A549 (cell line): ENCODE data around the gene PDHB. TPM values are rescaled to one million over a fixed set of nuclear protein-coding genes. Genes with fewer than 3 reads are reported as not detected.

Source experiments
- ATAC-seq, 2 experiments: fragments of 200-7000 bp in 1 of 2; fragments of >200 bp in 1 of 2; cut with Nextera tagmentation in 1 of 2; cut with Tn5 transposase in 1 of 2; 3 replicates each; pipeline versions ENCODE4 v1.8.0 to v1.9.1; 2018 to 2020; ENCODE audit warnings: mild to moderate bottlenecking in 1 of 2, moderate library complexity in 1 of 2
- CTCF ChIA-PET: fragments of 300-600 bp; sonication (Branson Sonifier 250); formaldehyde crosslinking; extraction: SDS; loops from one replicate; lab custom pipeline; 2021; ENCODE audit warnings: antibody characterized with exemption, inconsistent platforms; lab: Yijun Ruan, JAX
- POLR2A ChIA-PET: fragments of 350-600 bp; formaldehyde crosslinking; extraction: SDS; loops from one replicate; lab custom pipeline; 2021; ENCODE audit warnings: antibody characterized with exemption, inconsistent platforms; lab: Yijun Ruan, JAX
- DNase-seq, 2 experiments: peaks; one replicate each; pipeline versions ENCODE4 v3.0.0 to v3.0.0-alpha.2; 2011 to 2016; ENCODE audit warnings: low read depth in 1 of 2, low spot score in 1 of 2
- FAIRE-seq: peaks from 2 replicates; lab custom pipeline; 2011; peaks lifted over from hg19 to GRCh38; lab: Jason Lieb, UNC
- H3K27ac ChIP-seq, 2 experiments: fragments of >200 bp; sonication (Bioruptor Twin); formaldehyde crosslinking; 3 replicates each; pipeline ENCODE4 v1.5.1; 2016 to 2017
- H3K4me1 ChIP-seq: fragments of >200 bp; sonication (Bioruptor Twin); formaldehyde crosslinking; 3 replicates; pipeline ENCODE4 v1.6.1; 2016
- H3K4me2 ChIP-seq: fragments of >200 bp; sonication (Bioruptor Twin); formaldehyde crosslinking; 3 replicates; pipeline ENCODE4 v1.6.1; 2016
- H3K4me3 ChIP-seq: fragments of >200 bp; sonication (Bioruptor Twin); formaldehyde crosslinking; 3 replicates; pipeline ENCODE4 v1.5.1; 2016
- H3K9me3 ChIP-seq: fragments of >200 bp; sonication (Bioruptor Twin); formaldehyde crosslinking; 3 replicates; pipeline ENCODE4 v1.6.1; 2016
- BCL3 ChIP-seq: fragments of >200 bp; sonication (Bioruptor Twin); formaldehyde crosslinking; IDR thresholded peaks from 3 replicates; pipeline ENCODE4 v1.6.1; 2016
- CHD2 ChIP-seq: fragments of 150-350 bp; IDR thresholded peaks from 2 replicates; pipeline ENCODE4 v1.6.1; 2014; ENCODE audit warnings: low read length; ENCODE audit not compliant: partially characterized antibody
- CTCF ChIP-seq: fragments of >200 bp; sonication (Bioruptor Twin); formaldehyde crosslinking; IDR thresholded peaks from 3 replicates; pipeline ENCODE4 v1.5.1; 2016
- EHMT2 ChIP-seq: fragments of 200-600 bp; sonication (generic); IDR thresholded peaks from 2 replicates; pipeline ENCODE4 v1.6.1; 2016; ENCODE audit warnings: antibody characterized with exemption, low read depth, mild to moderate bottlenecking, moderate library complexity
- ESRRA ChIP-seq: fragments of 150-350 bp; IDR thresholded peaks from 2 replicates; pipeline ENCODE4 v1.6.1; 2014; ENCODE audit warnings: mild to moderate bottlenecking, low read length, borderline replicate concordance
- HES2 ChIP-seq: fragments of >200 bp; sonication (Bioruptor Twin); formaldehyde crosslinking; IDR thresholded peaks from 2 replicates; pipeline ENCODE4 v1.6.1; 2016
- HOXA7 ChIP-seq: fragments of 250-450 bp; sonication (Bioruptor Pico); IDR thresholded peaks from 2 replicates; pipeline ENCODE4 v1.5.0; 2020; ENCODE audit warnings: mild to moderate bottlenecking, moderate library complexity
- JUN ChIP-seq, 2 experiments: fragments of >200 bp; sonication (Bioruptor Twin); formaldehyde crosslinking; IDR thresholded peaks; 2 replicates in 1 of 2; 3 replicates in 1 of 2; pipeline ENCODE4 v1.6.1; 2016 to 2017
- JUNB ChIP-seq: fragments of >200 bp; sonication (Bioruptor Twin); formaldehyde crosslinking; IDR thresholded peaks from 2 replicates; pipeline ENCODE4 v1.6.1; 2016
- MAFK ChIP-seq: fragments of 450-650 bp; IDR thresholded peaks from 2 replicates; pipeline ENCODE4 v1.6.1; 2014; ENCODE audit not compliant: partially characterized antibody
- MAZ ChIP-seq: fragments of 150-350 bp; IDR thresholded peaks from 2 replicates; pipeline ENCODE4 v1.6.1; 2014; ENCODE audit warnings: antibody characterized with exemption, low read depth, low read length, borderline replicate concordance
- POLR2A ChIP-seq: IDR thresholded peaks from 2 replicates; pipeline ENCODE4 v1.6.1; 2012; ENCODE audit warnings: mild to moderate bottlenecking, low read length
- RAD21 ChIP-seq, 2 experiments: fragments of >200 bp in 1 of 2; sonication (Bioruptor Twin) in 1 of 2; formaldehyde crosslinking in 1 of 2; IDR thresholded peaks in 1 of 2; conservative IDR thresholded peaks in 1 of 2; 2 replicates in 1 of 2; 3 replicates in 1 of 2; pipeline ENCODE4 v1.6.1; 2012 to 2018; ENCODE audit warnings: inconsistent platforms in 1 of 2
- RARB ChIP-seq: fragments of 250-450 bp; sonication (Bioruptor Pico); IDR thresholded peaks from 2 replicates; pipeline ENCODE4 v1.8.0; 2021; ENCODE audit warnings: mild to moderate bottlenecking, moderate library complexity
- RFX5 ChIP-seq: fragments of 450-650 bp; IDR thresholded peaks from 2 replicates; pipeline ENCODE4 v1.7.1; 2014; ENCODE audit warnings: antibody characterized with exemption, mild to moderate bottlenecking, moderate library complexity
- SMC3 ChIP-seq: fragments of >200 bp; sonication (Bioruptor Twin); formaldehyde crosslinking; IDR thresholded peaks from 3 replicates; pipeline ENCODE4 v1.6.1; 2018; ENCODE audit warnings: inconsistent platforms
- TFCP2L1 ChIP-seq: fragments of 250-450 bp; sonication (Bioruptor Pico); IDR thresholded peaks from 2 replicates; pipeline ENCODE4 v1.5.0; 2021; ENCODE audit warnings: mild to moderate bottlenecking
- WGBS: methylation state at CpG from one replicate; pipeline ENCODE4 v1.1.6; 2017; ENCODE audit errors: missing lambda C conversion rate; 5-methylcytosine and 5-hydroxymethylcytosine counted together
- polyA plus RNA-seq, 4 experiments: library from polyadenylated mRNA; depleted of rRNA in 3 of 4; stranded (reverse); fragments of >200 nt; fragmentation: RNase III in 1 of 4; extraction: RNeasy Plus Mini Kit Qiagen cat#74134 plus additional on column Dnase treatment in 1 of 4; gene quantifications; 2 replicates in 3 of 4; 3 replicates in 1 of 4; pipeline ENCODE4 v1.2.3, GENCODE V29; 2011 to 2017
- TF ChIP-seq, protein P1 (sequence below): IDR thresholded peaks from 2 replicates; pipeline ENCODE4 v1.6.1; 2012

The PDHB gene
- polyA plus RNA-seq, 2 of the 4 experiments (the other 2 are of a cell fraction), result 82.0 to 113 TPM

GRCh38 chr3:58414538-58415197 is 19.0 kb downstream of the PDHB start:
- no peak for FAIRE-seq
- POLR2A ChIA-PET, result no interaction called here

DNA sequence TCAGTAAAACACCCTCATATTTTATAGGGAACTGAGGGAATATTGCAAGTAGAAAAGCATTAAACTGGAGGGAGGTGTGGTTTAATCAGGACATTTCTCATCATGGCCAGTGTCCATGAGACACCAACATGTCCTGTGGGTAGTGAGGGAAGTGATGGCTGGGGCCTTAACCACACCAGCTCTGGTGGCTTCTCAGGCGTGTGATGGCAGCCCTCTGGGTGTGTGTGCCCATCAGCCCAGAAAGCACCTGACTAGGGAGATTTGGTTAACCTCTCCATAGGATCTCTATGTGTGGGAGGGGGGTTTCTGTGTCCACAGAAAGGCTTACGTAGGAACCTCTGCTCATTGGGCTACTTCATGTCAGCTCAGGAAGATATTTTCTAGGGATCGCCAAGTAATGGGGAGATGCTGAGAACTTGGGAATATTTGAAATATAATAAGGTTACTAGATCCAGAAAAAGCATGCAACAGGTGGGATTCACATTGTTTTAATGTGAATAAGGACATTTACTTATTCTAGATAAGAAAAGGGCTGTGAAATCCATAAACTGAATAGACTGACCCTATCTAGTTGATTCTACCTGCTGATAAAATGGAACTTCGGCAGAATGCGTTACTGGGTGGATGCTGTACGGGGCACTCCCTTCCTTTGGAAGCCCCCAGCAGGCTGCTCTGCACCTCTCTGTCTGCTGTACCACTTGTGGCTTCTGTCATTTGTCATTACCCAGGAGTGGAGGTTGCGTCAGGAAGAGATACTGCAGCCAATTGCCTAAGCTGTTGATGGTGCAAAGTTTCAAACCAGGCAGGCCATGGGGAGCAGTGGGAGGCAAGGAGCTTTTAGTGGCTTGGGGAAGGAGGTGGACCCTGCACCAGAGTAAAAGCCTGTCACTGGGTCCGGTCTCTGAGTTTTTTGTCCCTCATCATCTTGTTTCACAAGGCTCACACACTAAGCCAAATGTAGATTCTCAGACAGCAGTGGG is 21.5 kb downstream of the PDHB start:
- TF ChIP-seq JUNB (no peak), HES2 (no peak), TFCP2L1 (CRISPR knock-in tag) (no peak), HOXA7 (CRISPR knock-in tag) (no peak), CHD2 (no peak), EHMT2 (no peak), JUN (IDR thresholded peaks at IDR 0.05) (no peak), RFX5 (no peak), MAFK (no peak), BCL3 (no peak)
- TF ChIP-seq, protein P1, sequence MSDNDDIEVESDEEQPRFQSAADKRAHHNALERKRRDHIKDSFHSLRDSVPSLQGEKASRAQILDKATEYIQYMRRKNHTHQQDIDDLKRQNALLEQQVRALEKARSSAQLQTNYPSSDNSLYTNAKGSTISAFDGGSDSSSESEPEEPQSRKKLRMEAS, result no peak
- Histone ChIP-seq H3K9me3 (no peaks in the 10 kb centered on the region), H3K27ac (no peak overlapping the region), H3K4me1 (no peaks in the 10 kb centered on the region), H3K4me3 (no peak overlapping the region), H3K4me2 (no peak overlapping the region)
- WGBS, result 86% methylated on average over 6 of the region's 8 CpGs
- DNase-seq, result no peak
- ChIA-PET POLR2A (no interaction called here), CTCF (interaction anchor here (0.8 to 1.9 kb wide), 9 partner anchors 9 to 106 kb away, joined by 3 to 7 read pairs (median 3); partner anchors contain the start of genes HTD2, KCTD6 and RPP14)
- ATAC-seq, result no peak
- FAIRE-seq, result no peak

More at GRCh38 chr3:58414538-58415197, 19.0 kb downstream of the PDHB start:
- Histone ChIP-seq H3K4me3 (no peak overlapping the region), H3K4me2 (no peak overlapping the region)
- DNase-seq, result peak; percentile 26 to 51
- peak; percentile 63 for TF ChIP-seq CTCF
- TF ChIP-seq SMC3, result peak; percentile 75
- no peak for TF ChIP-seq RARB (CRISPR knock-in tag)
- TF ChIP-seq RFX5, result no peak
- TF ChIP-seq ESRRA, result no peak
- peak; percentile 42 to 62; a peak in 4 of 5 replicates for TF ChIP-seq RAD21 (conservative IDR thresholded peaks at IDR 0.05 in 1 of 2, IDR thresholded peaks at IDR 0.05 in 1 of 2)
- no peak for TF ChIP-seq POLR2A
- TF ChIP-seq MAZ, result no peak
- no peak for TF ChIP-seq TFCP2L1 (CRISPR knock-in tag)
- TF ChIP-seq, all 56 proteins: peak for 3
- ATAC-seq, result peak; percentile 62 to 84; a peak in 4 of 6 replicates
- Histone ChIP-seq H3K9me3 (no peaks in the 10 kb centered on the region), H3K27ac (no peak overlapping the region), H3K4me1 (no peaks in the 10 kb centered on the region)
- CTCF ChIA-PET, result interaction anchor here (0.6 to 4.5 kb wide), 28 partner anchors 9 to 228 kb away, joined by 3 to 30 read pairs (median 4); partner anchors contain the start of genes ABHD6, HTD2, KCTD6 and RPP14
